ENCODE results near the gene LDLRAD4.

Gene LDLRAD4

DNA sequence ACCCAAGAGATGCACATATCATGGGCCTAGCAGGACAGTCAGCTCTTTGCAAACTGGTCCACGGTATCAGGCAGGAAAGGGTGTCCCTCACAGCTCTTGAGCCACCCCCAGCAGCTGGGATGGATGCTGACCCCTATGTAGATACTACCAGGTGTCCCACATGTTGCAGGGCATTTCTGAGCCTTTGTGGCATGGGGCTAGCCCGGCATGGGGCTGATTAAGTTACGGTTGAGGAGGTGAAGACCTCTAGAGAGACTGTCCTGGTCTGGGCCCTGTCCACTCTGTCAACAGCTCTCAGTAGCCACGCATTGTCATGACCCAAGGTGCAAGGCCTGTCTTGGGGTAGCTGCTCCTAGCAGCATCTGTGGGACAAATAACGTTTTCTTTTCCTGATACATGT is 6.7 kb downstream of the LDLRAD4 start:
- in situ Hi-C loops (cut with MboI; ENCODE audit: low sequenced_read_pairs), result no loop called here

GRCh38 chr18:13226533-13227144 is 8.1 kb downstream of the LDLRAD4 start:
- in situ Hi-C loops (cut with MboI; ENCODE audit: low sequenced_read_pairs), result no loop called here

DNA sequence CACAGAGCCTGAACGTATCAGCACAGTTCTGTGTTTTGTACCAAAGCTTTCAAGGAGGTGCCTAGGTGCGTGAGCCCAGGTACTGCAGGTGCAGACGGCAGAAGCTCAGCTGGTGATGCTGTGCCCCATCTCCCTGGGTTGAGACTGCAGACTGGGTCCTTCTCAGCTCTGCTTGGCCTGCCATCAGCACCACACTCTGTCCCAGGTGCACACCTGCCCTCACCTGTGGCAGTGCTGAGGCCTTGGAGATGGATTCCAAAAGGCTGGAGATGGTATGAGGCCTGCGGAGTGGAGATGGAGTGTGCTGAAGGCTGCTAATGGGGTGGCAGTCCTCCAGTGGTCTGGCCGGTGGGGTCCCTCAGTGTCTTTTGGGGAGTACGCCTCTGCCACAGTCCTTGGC is 9.3 kb downstream of the LDLRAD4 start:
- in situ Hi-C loops (cut with MboI; ENCODE audit: low sequenced_read_pairs), result no loop called here

GRCh38 chr18:13229001-13229671 is 10.6 kb downstream of the LDLRAD4 start:
- in situ Hi-C loops (cut with MboI; ENCODE audit: low sequenced_read_pairs), result no loop called here

- in situ Hi-C loops (cut with MboI; ENCODE audit: low sequenced_read_pairs), result no loop called here
Observed at GRCh38 chr18:13231151-13231550, 12.6 kb downstream of the LDLRAD4 start.

DNA sequence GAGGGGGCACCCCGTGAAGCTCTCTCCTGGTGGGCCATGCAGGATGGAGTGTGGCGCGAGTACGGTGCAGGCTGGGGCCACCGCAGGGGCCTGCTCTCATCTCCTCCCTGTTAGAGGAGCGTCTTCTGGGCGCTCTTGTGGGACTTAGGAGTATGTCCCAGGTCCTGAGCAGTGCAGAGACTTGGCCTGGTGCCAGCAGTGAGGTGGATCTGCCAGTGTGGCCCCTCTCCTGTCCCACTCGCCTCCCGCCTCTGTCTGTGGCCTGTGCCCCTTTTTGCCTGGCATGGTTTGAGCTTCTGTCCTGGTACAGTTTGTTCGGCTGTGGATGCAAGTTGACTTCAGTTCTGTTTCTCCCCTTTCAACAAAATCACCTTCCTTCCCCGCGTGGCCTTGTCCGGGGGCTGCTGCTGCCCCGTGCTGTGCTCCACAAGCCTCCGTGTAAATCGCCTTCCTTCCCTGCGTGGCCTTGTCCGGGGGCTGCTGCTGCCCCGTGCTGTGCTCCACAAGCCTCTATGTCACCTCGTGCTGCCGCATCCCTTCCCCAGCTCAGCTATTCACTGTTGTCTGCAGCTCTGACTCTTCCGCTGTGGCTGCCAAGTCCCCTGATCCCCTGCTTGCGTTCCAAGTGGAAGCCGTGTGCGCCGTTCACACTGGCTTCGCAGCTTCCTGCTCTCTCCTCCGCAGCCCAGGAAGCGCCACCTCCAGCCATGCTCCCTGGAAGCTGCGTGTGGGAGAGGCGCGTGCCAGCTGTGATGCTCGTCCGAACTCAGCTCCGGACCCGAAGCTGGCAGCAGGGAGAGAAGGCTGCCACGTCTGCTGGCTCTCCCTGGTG is 13.7 kb downstream of the LDLRAD4 start:
- in situ Hi-C loops (cut with MboI; ENCODE audit: low sequenced_read_pairs), result no loop called here

DNA sequence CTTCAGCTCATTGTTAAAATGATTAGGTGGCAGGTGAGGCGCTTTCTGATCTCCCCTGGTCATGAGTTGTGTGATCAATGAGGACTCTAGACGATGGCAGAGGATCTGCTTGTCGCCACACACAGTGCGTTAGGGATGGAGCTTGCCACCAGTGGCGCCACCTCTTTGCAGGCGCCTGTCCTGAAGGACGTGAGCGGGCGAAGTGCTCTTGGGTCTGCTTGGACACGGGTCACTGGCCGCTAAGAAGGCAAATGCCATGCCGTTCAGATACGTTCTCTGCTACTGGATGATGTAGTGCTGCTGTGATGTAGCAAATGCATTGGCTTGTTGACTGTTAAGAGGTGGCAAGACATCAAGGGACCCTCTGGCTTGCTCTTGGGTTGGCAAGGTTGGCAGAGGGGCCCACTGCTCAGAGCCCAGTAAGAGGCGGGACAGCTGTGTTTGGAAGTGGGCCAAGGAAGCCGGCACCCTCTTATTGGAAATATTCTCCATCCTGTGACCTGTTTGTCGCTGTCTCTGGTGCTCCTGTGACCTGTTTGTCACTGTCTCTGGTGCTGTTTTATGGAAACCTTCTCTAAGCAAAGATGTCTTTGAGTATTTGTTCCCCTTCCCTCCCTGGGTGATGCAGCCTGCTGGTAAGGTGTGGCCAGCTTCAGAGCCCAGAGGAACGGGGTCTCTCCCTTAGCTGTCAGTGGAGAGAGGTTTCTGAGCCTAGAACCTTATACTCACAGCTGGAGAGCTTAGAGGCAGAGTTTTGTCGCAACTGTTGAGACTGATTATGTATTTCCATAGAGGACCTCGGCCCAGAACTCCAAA is 14.6 kb downstream of the LDLRAD4 start:
- in situ Hi-C loops (cut with MboI; ENCODE audit: low sequenced_read_pairs), result no loop called here

DNA sequence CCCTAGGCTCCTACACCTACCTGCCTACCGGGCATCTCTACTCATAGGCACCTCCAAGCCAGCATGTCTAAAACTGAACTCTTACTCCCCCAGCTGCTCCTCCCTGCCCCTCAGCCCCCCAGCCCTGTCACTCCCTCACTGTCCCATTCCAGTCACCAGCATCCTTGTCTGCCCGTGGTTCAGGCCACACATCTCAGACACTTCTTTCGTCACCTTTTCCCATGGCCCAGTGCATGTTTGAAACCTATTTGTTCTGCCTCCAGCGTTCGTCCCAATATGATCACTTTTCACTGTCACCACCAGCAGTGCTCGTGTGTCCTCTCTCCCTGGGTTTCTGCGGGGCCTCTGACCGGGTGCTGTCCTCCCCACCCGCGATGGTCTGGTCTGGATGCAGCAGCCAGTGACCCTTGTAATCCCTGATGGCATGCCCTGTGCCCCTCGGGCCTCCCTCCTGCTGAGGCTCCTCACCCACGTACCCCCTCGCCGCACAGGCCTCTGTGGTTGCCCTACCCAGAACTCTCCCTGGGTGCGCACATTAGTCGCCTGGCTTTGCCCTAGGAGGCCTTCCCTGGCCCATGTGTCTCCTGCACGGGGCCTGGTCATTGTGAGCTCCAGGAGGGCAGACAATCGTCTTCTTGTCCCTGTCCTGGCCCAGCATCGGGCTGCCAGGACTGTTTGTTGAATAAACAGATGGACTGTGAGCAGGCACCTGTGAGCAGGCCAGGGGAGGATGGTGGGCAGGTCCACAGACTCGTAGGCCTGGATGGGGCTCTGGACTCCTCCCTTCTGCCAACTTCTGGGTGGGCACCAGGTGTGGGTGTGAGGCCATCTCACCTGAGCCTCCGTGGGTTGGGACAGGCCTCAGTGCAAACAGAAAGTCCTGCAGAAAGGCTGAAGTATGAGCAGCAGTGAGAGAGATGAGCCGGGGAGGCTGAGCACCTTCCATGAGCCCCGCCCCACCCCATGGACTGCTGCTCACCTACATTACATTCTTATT is 15.5 kb downstream of the LDLRAD4 start:
- in situ Hi-C loops (cut with MboI; ENCODE audit: low sequenced_read_pairs), result no loop called here

DNA sequence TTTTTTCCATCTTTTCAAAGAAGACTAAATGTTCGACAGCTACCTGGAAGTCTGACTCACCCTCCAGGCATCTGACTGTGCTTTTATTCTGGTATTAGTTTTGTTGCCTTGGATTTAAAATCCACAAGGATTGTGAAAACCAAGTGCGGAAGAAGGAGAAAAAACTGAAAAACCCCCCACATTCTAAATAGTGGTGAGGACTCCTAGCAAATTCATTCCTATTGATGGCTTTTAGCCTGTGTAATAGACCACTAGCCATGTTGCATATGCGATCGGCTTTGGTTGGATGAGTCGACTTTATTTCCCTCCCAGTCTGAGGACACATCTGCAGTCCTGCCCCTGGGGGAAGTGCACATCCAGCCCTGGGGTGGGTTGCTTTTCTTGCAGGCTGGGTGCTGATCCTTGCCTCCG is 16.9 kb downstream of the LDLRAD4 start:
- in situ Hi-C loops (cut with MboI; ENCODE audit: low sequenced_read_pairs), result no loop called here

DNA sequence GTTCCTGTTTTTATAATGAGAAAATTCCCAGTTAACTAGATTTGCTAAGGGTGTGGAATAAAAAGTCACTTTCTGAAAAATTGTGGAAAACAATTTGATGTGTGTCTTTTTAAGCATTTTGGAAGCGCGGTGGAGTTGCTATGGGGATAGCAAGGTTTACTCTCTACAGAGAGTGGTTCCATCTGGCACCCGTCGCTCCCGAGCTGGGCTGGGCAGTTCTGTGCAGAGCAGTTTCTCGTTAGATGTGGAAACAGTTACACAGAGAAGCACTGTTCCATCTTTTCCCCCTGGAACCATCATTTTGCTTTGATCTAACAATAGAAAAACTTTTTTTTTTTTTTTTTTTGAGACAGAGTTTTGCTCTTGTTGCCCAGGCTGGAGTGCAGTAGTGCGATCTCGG is 17.4 kb downstream of the LDLRAD4 start:
- in situ Hi-C loops (cut with MboI; ENCODE audit: low sequenced_read_pairs), result no loop called here

GRCh38 chr18:13236411-13236810 is 17.9 kb downstream of the LDLRAD4 start:
- in situ Hi-C loops (cut with MboI; ENCODE audit: low sequenced_read_pairs), result no loop called here

DNA sequence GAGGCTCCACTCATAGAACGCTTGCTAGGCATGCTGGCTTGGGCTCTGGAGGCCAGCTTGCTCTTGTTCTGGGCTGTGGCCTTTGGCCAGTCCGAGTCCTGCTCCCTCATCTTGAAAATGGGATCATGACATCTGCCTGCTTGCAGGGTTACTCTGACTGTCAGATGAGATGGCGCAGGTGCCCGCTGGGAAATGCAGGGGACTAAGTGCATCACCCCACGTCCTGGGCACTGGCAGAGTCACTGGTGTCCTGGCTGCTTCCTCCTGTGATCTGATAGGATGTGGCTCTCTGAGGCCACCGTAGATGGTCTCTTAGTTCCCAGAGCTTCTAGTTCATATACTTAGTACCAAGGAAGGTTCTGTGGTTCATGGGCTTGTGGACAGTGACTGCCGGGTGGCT is 18.5 kb downstream of the LDLRAD4 start:
- in situ Hi-C loops (cut with MboI; ENCODE audit: low sequenced_read_pairs), result no loop called here

DNA sequence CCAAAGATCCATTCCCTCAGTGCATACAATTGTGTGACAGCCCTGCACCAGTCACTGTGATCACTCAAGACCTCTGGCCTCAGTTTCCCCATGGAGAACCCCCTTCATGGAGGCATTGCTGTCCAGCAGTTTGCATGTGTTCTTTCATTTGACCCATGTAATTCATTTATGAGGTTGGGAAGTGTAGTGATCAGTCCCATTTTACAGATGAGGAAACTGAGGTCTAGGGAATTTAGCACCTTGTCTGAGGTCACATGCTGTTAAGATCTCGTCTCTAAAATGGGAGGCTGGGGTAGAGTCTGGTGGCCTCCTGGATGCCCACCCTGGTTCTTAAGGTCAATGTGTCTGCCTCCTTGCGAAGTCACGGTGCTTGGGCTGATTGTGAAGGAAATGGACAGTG is 19.1 kb downstream of the LDLRAD4 start:
- in situ Hi-C loops (cut with MboI; ENCODE audit: low sequenced_read_pairs), result no loop called here

DNA sequence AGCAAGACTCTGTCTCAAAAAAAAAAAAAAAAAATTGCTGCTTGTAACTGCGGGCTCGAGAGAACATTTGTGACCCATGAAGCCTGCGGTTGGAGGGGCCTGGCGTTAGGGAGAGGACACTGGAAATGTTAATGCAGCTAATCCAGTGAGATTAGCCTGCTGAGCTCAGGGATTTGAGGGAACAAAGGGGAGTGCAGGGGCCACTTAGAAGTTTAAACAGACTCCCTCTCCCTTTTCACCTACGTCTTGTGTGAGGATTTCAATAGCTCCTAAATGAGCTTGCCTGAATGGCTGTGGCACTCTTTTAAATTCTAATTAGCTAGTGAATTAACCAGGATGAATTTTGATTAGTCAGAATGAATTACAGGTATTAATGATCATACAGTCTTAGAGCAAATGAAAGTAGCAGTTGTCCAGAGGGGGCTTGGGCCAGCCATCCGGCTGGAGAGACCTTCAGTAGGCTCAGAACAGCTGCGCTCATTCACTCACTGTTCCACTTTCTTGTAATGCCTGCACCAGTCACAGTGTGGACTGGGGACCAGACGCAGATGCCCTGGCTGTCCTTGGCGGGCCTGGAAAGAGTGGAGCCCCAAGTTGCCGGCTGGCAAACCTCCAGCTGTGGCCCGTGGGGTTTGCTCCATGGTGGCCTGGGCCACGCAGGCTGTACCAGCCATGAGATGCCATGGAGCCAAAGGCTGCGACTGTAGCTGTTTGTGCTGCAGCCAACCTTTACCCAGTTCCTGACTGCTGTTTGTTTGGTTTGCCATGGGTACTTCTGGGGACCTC is 20.8 kb downstream of the LDLRAD4 start:
- in situ Hi-C loops (cut with MboI; ENCODE audit: low sequenced_read_pairs), result no loop called here

DNA sequence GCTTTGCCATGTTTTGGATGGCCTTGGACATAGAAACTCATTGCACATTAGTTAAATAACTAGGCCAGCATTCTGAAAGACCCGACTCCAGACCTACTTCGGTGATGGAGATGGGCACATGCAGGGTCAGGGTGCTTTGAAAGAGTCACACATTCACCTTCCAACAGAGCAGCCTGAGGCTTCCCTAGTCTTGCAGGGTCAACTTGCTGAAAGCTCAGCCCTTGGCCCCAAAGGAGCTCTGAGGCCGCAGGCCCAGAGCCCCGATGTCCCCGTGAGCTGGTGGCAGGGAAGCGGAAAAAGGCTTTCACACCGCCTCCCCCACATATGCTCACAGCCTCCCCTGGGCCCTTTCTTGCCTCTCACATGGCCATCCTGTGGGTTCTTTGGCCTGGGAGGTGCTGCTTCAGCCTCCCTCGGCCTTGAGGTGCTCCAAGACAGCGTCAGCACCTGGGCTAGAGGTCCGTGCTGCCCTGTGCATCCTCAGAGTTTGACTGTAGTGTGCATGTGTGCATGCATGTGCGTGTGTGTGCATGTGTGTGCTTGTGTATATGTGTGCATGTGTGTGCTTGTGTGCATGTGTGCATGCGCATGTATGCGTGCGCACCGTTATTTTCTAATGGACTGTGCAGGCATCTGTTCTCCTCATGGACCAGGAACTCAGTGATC is 21.6 kb downstream of the LDLRAD4 start:
- in situ Hi-C loops (cut with MboI; ENCODE audit: low sequenced_read_pairs), result no loop called here

- in situ Hi-C loops (cut with MboI; ENCODE audit: low sequenced_read_pairs), result no loop called here
Observed at GRCh38 chr18:13241083-13241892, 22.7 kb downstream of the LDLRAD4 start.

- in situ Hi-C loops (cut with MboI; ENCODE audit: low sequenced_read_pairs), result no loop called here
Observed at GRCh38 chr18:13241893-13242175, 23.3 kb downstream of the LDLRAD4 start.

GRCh38 chr18:13242797-13243196 is 24.2 kb downstream of the LDLRAD4 start:
- in situ Hi-C loops (cut with MboI; ENCODE audit: low sequenced_read_pairs), result no loop called here

Data from HL-60/S4 (cell line).